ENCODE data around the gene CPVL. TPM values are rescaled to one million over a fixed set of nuclear protein-coding genes. Genes with fewer than 3 reads are reported as not detected.

CPVL gene
- total RNA-seq, 1 donor from 2014 or later, result 56.6 TPM

- Histone ChIP-seq H3K9me3 (ENCODE audit: low read depth) (no peaks in the 10 kb centered on the region), H3K4me1 (peaks cover 14% of the 10 kb centered on the region), H3F3A (ENCODE audit: low read depth) (peaks cover 16% of the 10 kb centered on the region), H4K20me1 (ENCODE audit: low read depth) (peaks cover 6% of the 10 kb centered on the region), H3K27me3 (peaks cover 63% of the 10 kb centered on the region), H3K79me2 (ENCODE audit: low read depth) (no peaks in the 10 kb centered on the region), H3K36me3 (no peaks in the 10 kb centered on the region), H3K4me3 (no peak overlapping the region), H3K27ac (no peak overlapping the region), H3K4me2 (peak overlapping the region; percentile 62), H2AFZ (replicated peaks) (no peak overlapping the region), H3K9ac (no peak overlapping the region)
- peaks cover 25% of the 10 kb centered on the region for H3K4me1 Mint-ChIP-seq
- no peak overlapping the region for H3K4me3 Mint-ChIP-seq
- no peak for TF ChIP-seq EZH2phosphoT487 (IDR thresholded peaks at IDR 0.05)
- TF ChIP-seq EZH2 (IDR thresholded peaks at IDR 0.05), result no peak
- TF ChIP-seq CTCF (IDR thresholded peaks at IDR 0.05), result no peak
- no peaks in the 10 kb centered on the region for H3K36me3 Mint-ChIP-seq
- H3K27ac Mint-ChIP-seq, result no peak overlapping the region
- no peak for DNase-seq (ENCODE audit: low spot score)
- H3K27me3 Mint-ChIP-seq (ENCODE audit: insufficient read depth, low read depth), result peaks cover 21% of the 10 kb centered on the region
- H3K9me3 Mint-ChIP-seq, result no peaks in the 10 kb centered on the region
Measured at GRCh38 chr7:29190349-29191045, 44.2 kb upstream of the CPVL start.

GRCh38 chr7:29189743-29190201 is 43.4 kb upstream of the CPVL start:
- H3K9me3 Mint-ChIP-seq, result no peaks in the 10 kb centered on the region
- Histone ChIP-seq H3K9me3 (ENCODE audit: low read depth) (no peaks in the 10 kb centered on the region), H3K79me2 (ENCODE audit: low read depth) (no peaks in the 10 kb centered on the region), H3K36me3 (no peaks in the 10 kb centered on the region), H3K27me3 (peaks cover 56% of the 10 kb centered on the region), H3K9ac (no peak overlapping the region), H3K4me1 (peaks cover 14% of the 10 kb centered on the region), H3K4me2 (peak overlapping the region; percentile 62), H3F3A (ENCODE audit: low read depth) (peaks cover 16% of the 10 kb centered on the region), H3K4me3 (peak overlapping the region; percentile 23), H3K27ac (no peak overlapping the region), H2AFZ (replicated peaks) (no peak overlapping the region), H4K20me1 (ENCODE audit: low read depth) (no peaks in the 10 kb centered on the region)
- no peaks in the 10 kb centered on the region for H3K36me3 Mint-ChIP-seq
- no peak overlapping the region for H3K27ac Mint-ChIP-seq
- H3K27me3 Mint-ChIP-seq (ENCODE audit: insufficient read depth, low read depth), result peaks cover 16% of the 10 kb centered on the region
- H3K4me3 Mint-ChIP-seq, result no peak overlapping the region
- peak; percentile 93 for DNase-seq (ENCODE audit: low spot score)
- peaks cover 22% of the 10 kb centered on the region for H3K4me1 Mint-ChIP-seq
- TF ChIP-seq EZH2 (IDR thresholded peaks at IDR 0.05), result peak; percentile 24
- peak; percentile 91 for TF ChIP-seq CTCF (IDR thresholded peaks at IDR 0.05)
- no peak for TF ChIP-seq EZH2phosphoT487 (IDR thresholded peaks at IDR 0.05)

- Mint-ChIP-seq H3K27ac (no peak overlapping the region), H3K36me3 (no peaks in the 10 kb centered on the region), H3K9me3 (no peaks in the 10 kb centered on the region), H3K27me3 (ENCODE audit: insufficient read depth, low read depth) (no peaks in the 10 kb centered on the region), H3K4me3 (no peak overlapping the region), H3K4me1 (peaks cover 13% of the 10 kb centered on the region)
- Histone ChIP-seq H3K9me3 (ENCODE audit: low read depth) (no peaks in the 10 kb centered on the region), H3K79me2 (ENCODE audit: low read depth) (no peaks in the 10 kb centered on the region), H4K20me1 (ENCODE audit: low read depth) (no peaks in the 10 kb centered on the region), H2AFZ (replicated peaks) (no peak overlapping the region), H3K9ac (no peak overlapping the region), H3K4me2 (no peak overlapping the region), H3K27me3 (peaks cover 14% of the 10 kb centered on the region), H3K36me3 (no peaks in the 10 kb centered on the region), H3K4me1 (peaks cover 14% of the 10 kb centered on the region), H3F3A (ENCODE audit: low read depth) (peaks cover 16% of the 10 kb centered on the region), H3K27ac (no peak overlapping the region), H3K4me3 (no peak overlapping the region)
- TF ChIP-seq EZH2phosphoT487 (IDR thresholded peaks at IDR 0.05) (no peak), EZH2 (IDR thresholded peaks at IDR 0.05) (no peak), CTCF (IDR thresholded peaks at IDR 0.05) (no peak)
- no peak for DNase-seq (ENCODE audit: low spot score)
Measured at GRCh38 chr7:29185613-29186012, 39.3 kb upstream of the CPVL start.

All from neural progenitor cell (in vitro differentiated cells).